ENCODE measurements around the gene AGTRAP.

AGTRAP gene

GRCh38 chr1:11735854-11736745 is at the start of gene AGTRAP:
Gene AGTRAP, plus strand, starts transcription at chr1:11736136. Its CDS starts 73 bp downstream, at chr1:11736209.
- peak; percentile 88 for DNase-seq

- DNase-seq, result no peak
Measured at GRCh38 chr1:11688506-11688905, 47.4 kb upstream of the AGTRAP start.

DNA sequence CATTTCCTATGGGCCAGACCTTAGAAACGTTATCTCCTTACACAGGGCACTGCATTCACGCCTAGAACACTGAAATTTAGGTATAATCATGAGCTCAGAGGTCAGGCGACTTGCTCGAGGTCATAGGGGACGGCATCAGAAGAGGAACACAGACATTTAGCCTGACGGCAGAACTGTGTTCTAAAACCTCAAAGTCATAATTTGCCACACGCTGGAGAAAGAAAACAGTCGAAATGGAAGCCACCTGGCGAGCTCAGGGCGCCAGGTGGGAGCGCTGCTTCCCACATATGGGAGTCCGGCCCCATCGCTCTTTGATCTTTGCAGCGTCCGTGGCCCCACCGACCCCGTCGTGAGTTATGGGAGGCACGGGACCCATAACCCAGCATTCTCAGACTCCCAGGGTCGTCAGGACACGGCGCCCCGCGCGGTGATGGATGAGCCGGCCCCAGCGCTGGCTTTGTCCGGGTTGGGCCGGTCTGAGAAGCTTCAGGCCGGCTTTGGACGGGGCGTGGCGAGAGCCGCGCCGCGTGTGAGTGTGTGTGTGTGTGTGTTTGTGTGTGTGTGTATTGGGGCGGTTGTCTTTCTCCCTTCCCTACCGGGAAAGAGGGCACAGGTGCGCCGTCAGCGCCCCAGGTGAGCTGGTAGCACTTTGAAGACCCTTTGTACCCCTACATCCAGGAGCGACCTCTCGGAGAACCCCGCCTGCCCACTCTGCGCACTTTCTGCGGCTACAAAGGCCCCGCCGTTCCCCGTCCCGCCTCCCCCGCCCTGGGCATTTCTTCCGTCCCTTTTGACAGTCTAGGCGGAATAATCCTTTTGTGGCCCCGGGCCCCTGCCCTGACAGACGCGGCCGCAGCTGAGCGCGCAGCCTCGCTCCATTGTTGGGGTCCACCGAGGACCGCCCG is 45.3 kb upstream of the AGTRAP start:
- no peak for DNase-seq

DNA sequence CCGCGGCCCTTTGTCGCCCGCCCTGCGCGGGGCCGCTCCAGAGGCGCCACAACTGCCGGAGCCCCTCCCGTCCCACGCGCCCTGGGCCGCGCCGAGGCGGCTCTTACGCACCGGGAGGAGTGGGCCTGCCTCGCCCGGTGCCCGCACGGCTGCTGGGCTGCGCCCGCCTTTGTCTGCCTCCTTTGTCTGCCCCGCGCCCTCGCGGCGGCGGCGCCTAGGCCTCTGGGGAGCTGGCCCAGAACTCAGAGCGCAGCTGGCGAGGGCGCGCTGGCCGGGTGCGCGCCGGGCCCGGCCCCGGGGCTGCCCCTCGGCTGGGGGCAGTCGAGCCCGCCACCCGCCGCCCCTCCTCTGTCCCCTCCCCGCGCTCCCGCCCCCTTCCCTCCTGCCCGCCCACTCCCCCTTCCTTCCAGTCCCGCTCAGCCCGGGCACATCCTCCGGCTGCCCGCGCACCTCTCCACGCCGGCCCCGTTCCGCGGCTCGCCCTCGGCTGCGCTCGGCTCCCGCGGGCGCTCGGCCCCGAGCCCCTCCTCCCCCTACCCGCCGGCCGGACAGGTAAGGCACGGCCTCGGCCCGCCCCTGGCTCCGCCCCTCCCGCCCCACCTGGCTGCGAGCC is 44.5 kb upstream of the AGTRAP start, which contains the start of gene DRAXIN:
Gene DRAXIN (plus strand): TSS at position 409 of the 613 bp plus-strand sequence. CDS start 14,549 bp downstream, outside the sequence.
- no peak for DNase-seq

- DNase-seq, result no peak
Measured at GRCh38 chr1:11691928-11692711, 43.8 kb upstream of the AGTRAP start.

DNA sequence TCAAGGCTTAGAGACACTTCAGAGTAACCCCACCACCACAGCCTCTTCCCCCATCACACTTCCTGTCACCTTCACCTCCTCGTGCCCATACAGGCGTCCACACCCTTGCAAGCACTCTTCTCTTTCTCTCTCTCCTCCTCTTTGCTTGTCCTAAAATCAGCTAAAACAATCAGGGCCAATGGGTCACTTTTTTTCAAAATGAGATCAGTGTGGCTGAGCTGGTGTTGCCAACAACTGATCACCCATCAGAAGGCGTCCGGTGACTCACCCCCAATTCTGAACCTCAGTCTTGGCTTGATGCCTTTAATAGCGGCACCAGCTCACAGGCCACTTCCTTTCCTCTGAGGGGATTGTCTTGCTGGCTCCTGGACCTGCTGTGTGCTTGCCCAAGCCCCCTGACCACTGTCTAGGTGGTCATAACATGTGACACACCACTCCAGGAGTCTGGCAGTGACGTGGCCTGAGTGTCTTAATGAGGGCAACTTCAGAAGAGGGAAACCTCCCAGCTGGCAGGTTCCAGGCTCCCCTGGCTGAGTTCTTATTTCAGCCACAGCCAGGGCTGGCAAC is 42.8 kb upstream of the AGTRAP start:
- peak; percentile 44 for DNase-seq

DNA sequence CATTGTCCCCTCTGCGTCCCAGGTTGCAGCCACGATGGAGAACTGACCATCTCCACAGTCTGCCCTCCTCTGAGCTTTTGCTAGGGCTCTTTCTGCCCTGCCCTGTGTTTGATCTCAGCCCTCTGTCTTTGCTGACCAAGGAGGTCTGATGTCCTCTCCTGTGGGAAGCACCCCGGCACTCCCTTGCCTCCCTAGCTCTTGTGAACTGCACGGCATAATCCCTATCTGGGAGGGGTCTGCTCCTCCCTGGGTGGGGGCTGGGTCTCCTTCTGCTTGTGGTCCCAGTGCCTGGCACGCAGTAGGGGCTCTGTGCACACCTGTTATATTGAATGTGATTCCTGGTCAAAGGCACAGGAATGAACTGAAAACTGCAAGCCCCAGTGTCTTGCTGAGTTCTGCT is 42.0 kb upstream of the AGTRAP start:
- no peak for DNase-seq

DNA sequence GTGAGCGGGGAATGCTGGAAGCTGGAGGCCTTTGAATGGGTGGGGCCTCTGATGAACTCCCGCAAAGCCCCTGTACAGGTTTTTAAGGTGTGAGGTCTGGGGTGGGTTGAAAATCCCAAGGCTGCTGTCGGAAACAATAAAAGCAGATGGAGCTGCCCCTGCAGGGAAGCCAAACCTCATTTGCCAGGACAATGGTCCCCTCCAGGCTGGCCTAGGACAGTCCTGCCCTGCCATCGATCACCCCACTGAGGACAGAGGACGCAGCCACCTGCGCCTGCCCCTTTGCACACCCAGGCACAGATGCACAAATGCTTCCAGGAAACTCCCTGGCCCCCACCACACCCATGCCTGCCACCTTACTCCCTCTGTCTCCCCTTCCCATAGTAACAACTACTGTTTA is 40.1 kb upstream of the AGTRAP start:
- DNase-seq, result no peak

DNA sequence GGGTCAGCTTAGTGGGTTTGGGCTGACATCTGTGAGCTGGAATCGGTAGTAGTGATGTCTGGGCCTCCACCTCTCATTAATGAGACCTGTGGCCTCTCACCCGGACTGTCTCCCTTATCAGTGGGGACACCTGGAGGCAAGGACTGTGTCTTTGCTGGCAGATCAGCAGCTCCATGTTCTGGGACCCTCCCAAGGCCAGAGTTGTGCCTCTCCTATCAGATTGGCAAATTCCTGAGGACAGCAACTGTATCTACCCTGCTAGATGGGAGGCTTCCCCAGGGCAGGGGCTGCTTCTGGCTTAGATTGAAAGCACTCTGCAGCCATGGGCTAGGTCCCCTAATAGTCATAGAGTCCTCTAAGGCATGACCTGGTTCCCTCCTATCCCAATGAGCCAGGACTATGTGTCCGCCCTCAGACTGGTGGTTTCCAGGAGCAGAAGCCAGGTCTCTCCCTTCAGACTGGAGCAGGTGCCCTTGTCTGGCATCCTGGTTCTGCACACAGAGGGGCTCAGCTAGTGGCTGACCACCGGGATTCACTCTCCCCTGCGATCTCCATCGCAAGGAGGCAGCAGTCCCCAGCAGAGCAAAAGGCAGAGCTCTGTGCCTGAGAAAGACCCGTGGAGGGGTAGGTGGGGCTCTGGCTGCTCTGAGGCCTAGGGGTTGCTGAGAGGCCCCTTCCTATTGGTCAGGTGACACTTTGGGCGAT is 38.6 kb upstream of the AGTRAP start:
- DNase-seq, result no peak

DNA sequence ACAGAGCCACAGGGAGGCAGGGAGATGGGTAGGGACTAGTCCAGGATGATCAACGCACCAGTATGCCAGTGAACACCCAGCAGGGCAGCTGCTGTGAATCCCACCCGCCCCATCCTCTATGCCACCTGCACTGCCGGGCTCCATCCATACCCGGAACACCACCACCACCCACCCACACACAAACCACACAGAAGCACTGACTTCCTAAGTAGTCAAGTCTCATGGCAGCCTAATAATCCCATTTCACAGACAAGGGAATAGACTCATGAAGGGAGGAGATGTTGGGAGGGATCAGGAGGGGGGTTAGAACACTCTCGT is 38.1 kb upstream of the AGTRAP start:
- no peak for DNase-seq

DNA sequence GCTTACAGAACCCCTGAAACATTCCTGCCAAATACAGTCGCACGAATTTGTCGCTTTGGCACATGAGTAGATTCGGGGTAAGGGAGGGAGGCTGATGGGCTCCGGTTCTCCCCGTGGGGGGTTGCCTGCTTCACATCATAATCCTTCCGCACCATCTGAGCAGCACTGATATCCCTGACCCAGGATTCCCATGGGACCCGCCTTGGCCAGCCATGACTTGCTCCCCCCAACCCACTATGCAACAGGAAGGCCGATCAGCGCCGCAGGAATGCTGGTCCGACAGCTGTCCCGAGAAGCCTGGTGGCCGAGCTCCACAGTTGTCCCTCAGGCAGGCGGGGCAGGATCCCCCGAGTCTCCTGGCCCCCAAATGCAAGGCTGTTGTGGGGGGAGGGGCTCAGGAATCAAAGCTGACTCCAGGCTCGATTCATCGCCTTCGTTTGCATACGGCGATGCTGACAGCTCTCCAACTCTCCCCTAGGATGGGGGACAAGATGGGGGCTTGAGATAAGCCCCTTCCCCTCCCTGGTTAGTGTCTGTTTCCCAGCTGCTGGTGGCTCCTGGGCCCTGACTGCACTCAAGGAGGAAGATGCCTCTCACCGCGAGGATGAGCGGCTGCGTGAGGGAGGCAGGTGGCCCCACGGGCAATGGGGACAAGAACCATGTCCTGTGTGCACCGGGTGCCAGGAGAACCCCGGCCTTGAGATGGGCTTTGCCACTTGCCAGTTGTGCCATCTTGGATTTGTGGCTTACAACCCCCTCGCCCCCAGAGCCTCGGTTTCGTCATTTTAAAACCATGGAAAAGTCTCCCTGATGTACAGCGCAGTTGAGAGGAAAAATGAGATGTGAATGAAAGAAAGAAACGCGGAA is 35.1 kb upstream of the AGTRAP start:
- no peak for DNase-seq

- no peak for DNase-seq
Measured at GRCh38 chr1:11701551-11701961, 34.4 kb upstream of the AGTRAP start.

DNA sequence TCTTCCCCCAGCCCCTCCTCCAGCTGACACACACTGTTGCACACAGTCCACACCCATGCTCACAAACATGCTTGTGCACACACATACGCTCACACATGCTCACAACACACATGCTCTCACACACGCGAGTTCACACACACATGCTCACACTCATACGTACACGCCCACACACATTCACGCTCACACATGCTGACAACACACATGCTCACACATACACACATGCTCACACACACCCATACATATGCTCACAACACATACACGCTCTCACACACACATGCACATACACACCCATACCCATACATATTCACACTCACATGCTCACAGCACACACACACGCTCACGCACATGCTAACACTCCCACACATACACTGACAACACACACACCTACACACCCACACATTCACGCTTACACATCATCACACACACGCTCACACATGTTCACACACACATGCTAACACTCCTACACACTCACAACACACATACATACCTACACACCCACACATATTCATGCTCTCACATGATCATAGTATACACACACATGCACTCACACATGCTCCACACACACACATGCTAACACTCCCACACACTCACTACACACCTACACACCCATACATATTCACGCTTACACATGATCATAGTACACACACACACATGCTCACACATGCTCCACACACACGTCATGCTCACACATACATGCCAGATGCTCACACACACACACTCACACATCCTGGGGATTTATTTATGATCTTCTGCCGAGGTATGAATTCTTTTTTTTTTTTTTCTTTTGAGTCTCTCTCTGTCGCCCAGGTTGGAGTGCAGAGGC is 33.7 kb upstream of the AGTRAP start:
- DNase-seq, result no peak

DNA sequence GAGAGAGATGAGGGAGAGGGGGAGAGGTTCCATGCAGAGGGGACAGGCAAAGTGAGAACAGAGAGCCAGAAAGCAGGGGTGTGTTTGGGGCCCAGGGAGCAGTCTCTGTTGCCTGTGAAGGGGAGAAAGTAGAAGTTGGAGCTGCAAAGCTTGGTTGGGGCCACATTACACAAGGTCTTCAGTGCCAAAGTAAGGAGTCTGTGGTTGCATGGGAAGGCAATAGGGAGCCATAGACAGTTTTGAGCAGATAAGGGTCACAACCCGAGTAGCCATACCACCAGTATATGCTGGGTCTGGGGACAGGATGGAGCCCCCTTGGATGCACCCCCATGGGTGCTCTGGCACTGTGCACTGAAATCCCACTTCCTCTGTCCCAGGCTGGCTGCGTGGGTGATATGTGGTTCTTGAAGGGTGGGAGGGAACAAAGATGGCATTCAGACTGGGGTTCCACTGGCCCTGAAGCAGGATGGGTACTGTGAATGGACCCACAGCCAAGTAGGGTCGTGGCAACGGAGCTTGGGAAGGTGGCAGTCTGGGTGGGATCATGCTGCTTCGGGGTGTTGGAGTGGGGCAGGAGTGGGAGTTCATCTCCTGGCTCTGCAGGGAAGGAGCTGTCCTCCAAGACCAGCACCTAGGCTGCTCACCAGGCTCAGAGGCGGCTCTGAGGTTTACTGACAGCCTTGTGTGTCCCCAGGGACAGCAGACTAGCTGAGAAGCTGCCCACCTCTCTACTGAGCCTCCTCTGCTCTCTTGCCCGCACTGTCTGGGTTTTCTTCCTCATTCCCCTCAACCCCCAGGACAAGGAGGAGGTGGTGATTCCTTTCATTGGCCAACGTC is 32.4 kb upstream of the AGTRAP start:
- no peak for DNase-seq

DNA sequence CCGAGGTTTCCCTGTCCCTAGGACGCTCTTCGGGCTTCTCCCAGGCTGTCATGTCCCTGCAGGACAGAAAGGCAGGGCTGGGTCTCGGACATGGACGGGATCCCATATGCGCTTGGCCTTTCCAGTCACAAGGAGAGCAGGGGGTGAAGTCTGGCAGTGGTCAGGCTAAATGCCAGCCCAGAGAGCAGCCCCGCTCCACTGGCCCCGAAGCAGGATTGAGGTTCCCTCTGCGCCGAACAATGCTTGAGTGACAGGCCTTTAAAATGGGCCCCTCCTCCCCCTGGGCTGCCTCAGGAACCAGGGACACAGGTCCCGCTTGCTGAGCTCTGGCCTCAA is 31.8 kb upstream of the AGTRAP start:
- DNase-seq, result no peak

DNA sequence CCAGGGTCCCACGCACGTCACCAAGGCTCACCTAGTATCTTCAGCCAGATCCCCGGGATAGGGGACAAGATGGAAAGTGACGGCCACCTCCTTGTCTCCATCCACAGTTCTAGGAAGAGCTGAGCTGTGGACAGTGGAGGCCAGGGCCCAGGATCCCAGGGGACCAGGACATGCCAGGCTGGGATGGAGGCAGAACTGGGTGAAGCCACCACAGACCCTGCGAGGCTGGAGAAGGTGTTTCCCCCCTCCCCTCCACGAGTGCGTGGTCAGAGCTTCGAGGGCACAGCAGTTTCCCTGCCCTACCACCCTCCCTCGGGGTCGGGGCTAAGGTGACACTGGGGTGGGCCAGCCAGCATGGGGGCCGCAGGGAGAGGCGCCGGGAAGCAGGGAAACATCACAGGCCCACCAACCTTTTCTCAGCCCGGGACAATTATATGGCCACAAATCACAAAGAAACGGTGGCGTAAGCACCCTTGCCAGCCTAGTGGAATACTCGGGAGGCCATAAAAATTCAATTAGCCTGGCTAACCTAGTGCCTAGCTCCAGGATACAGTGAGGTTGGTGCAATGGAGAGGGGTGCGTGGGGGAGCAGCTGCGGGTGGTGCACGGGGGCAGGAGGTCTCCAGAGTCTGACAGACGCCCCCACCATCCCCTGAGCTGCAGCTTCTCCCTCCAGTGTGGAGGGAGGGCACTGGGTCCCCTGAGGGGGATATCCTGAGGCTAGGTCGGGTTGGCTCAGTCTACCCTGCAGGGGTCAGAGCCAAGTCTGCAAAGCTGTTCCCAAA is 31.1 kb upstream of the AGTRAP start:
- no peak for DNase-seq

DNA sequence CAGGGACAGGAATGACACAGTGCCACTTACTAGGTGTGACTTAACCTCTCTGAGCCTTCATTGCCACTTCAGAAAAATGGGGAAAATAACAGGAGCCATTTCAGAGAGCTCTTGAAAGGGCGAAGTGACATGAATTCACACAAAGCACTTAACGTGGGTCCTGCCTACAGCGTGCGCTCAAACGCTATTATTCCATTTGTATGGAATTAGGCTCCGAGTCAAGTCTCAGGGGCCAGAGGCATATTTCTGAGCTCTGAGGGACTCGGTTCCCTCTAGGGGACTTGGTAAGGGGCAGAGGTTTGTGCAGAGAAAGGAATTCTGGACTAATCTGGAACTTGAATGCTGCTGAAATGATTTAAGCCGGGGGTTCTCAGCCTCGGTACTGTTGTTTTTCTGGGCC is 30.3 kb upstream of the AGTRAP start:
- no peak for DNase-seq

GRCh38 chr1:11706292-11706691 is 29.6 kb upstream of the AGTRAP start:
- DNase-seq, result no peak
